Skeletal muscle cell (primary cell): Measurements from ENCODE around the gene PLXNA3.

Experiments used
- DNase-seq: peaks from one replicate; pipeline ENCODE4 v3.0.0-alpha.2; 2010; ENCODE audit warnings: low read depth
- H3K4me3 ChIP-seq: 2 replicates; pipeline ENCODE4 v1.5.1; 2011; ENCODE audit warnings: low read depth, mild to moderate bottlenecking, control low read depth, low read length, moderate library complexity

Gene PLXNA3

GRCh38 chrX:154452823-154453222, 5.3 kb upstream of the PLXNA3 start:
- DNase-seq: no peak
- no peak overlapping the region for H3K4me3 ChIP-seq

GRCh38 chrX:154457491-154458115, 478 bp upstream of the PLXNA3 start:
- DNase-seq: no peak
- peak overlapping the region; percentile 48 for H3K4me3 ChIP-seq

DNA sequence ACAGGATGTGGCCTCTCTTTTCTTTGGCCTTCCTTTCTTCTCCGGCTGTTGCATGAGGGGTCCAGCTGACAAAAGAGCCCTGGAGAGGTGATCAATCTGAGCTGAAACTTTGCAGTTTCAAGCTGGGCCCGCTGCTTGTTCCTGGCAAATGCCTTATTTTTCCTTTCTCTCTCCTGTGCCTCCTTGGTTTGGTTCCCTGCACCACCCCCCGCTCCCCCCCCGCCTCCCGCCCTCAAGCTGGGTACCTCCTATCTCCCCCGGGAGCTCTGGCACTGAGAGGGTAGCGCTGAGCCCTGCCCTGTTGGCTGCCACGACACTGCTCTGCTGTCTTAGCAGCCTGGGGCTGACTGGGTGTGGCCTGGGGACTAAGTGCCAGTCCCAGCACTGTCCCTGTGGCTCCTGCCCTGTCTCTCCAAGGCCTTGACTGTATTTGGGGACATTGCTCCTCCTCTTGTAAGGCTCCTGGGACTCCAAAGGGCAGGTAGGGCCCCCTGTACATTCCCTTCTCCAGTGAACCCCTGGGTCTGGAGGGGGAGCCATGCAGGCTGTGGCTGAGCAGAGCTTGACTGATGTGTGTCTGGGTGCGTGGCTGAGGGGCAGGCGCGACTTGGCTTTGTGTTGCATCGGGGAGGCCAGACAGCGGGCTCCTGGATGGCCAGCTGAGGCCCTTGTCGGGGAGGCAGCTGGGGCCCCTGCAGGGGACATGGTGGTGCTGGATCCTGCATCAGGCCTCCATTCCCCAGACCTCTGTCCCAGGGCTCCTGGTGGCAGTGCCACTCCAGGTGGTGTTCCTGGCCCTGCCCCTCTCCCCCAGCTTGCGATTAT, 1.1 kb downstream of the PLXNA3 start:
- no peak for DNase-seq
- peak overlapping the region; percentile 74 for H3K4me3 ChIP-seq

GRCh38 chrX:154459832-154460231, 1.8 kb downstream of the PLXNA3 start:
- H3K4me3 ChIP-seq: peak overlapping the region; percentile 74
- no peak for DNase-seq

GRCh38 chrX:154460326-154460725, 2.2 kb downstream of the PLXNA3 start:
- H3K4me3 ChIP-seq: peak overlapping the region; percentile 74
- DNase-seq: no peak

DNA sequence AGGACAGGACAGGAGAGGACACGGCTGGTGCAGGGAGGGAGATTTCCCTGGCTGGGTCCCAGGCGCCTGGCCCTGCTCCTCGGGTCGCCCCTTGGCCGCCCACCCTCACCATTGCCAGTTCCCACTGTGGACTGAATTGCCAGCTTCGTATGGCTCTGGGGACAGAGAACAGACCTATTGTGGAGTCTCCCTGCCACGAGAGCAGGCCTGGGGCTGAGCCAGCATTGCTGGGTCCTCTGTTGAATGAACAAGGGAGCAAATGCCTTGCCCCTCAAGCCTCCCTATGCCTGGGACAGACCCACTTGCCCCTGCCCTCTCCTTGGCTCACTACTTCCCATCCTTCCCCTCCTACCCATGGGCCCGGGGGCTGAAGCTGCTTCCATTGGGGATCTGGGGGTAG, 4.3 kb downstream of the PLXNA3 start:
- no peak for DNase-seq
- no peak overlapping the region for H3K4me3 ChIP-seq

DNA sequence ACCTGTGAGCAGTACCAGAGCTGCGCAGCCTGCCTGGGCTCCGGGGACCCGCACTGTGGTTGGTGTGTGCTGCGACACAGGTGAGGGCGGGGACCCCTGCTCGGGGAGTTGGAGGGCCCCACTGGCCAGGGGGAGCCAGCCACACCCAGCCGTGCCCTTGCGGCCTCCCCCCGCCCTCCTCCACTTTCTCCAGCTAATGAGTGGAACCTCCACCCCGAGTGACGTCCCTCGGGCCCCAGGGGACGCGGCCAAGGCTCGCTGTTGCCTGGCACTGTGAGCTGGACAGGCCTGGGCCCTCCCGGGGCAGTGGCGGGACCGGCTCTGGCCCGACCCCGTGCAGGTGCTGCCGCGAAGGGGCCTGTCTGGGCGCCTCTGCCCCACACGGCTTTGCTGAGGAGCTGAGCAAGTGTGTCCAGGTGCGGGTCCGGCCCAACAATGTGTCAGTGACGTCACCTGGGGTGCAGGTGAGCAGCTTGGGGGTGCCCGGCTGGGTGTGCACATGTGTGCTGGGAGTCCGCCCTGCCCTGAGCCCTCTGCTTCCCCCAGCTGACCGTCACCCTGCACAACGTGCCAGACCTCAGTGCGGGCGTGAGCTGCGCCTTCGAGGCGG, 5.6 kb downstream of the PLXNA3 start:
- no peak overlapping the region for H3K4me3 ChIP-seq
- DNase-seq: no peak

DNA sequence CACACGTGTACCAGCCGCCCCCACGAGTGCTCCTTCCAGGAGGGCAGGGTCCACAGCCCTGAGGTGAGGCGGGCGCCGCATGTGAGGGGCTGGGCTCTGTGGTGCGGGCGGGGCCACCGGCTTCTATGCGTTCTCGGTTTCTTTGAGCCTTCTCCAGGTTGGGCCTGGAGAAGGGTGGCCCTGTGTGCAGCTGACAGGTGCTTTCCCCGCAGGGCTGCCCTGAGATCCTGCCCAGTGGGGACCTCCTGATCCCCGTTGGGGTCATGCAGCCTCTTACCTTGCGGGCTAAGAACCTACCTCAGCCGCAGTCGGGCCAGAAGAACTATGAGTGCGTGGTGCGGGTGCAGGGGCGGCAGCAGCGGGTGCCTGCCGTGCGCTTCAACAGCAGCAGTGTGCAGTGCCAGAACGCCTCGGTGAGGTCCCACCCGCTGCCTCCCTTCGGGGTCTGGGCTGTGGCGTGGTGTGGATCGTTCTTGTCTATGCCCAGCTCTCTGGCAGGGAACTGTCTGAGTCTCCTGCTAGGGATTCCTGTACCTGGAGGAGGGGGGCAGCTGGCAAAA, 6.8 kb downstream of the PLXNA3 start:
- no peak overlapping the region for H3K4me3 ChIP-seq
- DNase-seq: no peak

GRCh38 chrX:154465601-154466000, 7.5 kb downstream of the PLXNA3 start:
- DNase-seq: no peak
- no peak overlapping the region for H3K4me3 ChIP-seq

DNA sequence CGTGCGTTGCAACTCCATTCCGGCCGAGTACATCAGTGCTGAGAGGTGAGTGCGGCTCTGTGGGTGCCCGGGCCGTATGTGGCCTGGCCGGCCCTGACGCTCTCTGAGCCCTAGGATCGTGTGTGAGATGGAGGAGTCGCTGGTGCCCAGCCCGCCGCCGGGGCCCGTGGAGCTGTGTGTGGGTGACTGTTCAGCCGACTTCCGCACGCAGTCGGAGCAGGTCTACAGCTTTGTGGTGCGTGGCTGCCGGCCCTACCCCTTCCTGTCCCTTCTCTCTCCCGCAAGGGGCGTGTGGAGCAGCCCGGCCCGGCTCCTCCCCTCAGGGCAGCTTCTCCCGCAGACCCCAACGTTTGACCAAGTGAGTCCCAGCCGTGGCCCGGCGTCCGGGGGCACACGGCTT, 8.0 kb downstream of the PLXNA3 start:
- DNase-seq: no peak
- no peak overlapping the region for H3K4me3 ChIP-seq

DNA sequence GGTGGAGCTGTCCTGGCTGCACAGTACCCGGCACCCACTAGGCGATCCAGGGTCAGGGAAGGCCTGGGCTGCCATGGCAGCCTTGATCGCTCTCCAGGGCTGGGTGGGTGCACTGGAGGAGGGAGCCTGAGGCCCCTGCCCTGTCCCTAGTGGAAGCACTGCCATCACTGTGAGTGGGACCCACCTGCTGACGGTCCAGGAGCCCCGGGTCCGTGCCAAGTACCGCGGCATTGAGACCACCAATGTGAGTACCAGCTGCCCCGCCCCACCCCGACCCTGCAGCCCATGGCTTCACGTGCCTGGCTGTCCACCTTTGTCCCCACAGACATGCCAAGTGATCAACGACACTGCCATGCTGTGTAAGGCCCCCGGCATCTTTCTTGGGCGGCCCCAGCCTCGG, 8.8 kb downstream of the PLXNA3 start:
- H3K4me3 ChIP-seq: no peak overlapping the region
- no peak for DNase-seq

- H3K4me3 ChIP-seq: no peak overlapping the region
- no peak for DNase-seq
Observed at GRCh38 chrX:154467556-154467955, 9.5 kb downstream of the PLXNA3 start.

- no peak for DNase-seq
- H3K4me3 ChIP-seq: no peak overlapping the region
Observed at GRCh38 chrX:154468217-154468616, 10.1 kb downstream of the PLXNA3 start.

GRCh38 chrX:154469114-154469513, 11.0 kb downstream of the PLXNA3 start:
- no peak overlapping the region for H3K4me3 ChIP-seq
- DNase-seq: no peak

GRCh38 chrX:154469880-154470279, 11.8 kb downstream of the PLXNA3 start:
- no peak for DNase-seq
- H3K4me3 ChIP-seq: no peak overlapping the region

- DNase-seq: no peak
- H3K4me3 ChIP-seq: no peak overlapping the region
Observed at GRCh38 chrX:154470434-154470833, 12.4 kb downstream of the PLXNA3 start.

- DNase-seq: no peak
- H3K4me3 ChIP-seq: no peak overlapping the region
Observed at GRCh38 chrX:154470914-154471568, 13.0 kb downstream of the PLXNA3 start.

DNA sequence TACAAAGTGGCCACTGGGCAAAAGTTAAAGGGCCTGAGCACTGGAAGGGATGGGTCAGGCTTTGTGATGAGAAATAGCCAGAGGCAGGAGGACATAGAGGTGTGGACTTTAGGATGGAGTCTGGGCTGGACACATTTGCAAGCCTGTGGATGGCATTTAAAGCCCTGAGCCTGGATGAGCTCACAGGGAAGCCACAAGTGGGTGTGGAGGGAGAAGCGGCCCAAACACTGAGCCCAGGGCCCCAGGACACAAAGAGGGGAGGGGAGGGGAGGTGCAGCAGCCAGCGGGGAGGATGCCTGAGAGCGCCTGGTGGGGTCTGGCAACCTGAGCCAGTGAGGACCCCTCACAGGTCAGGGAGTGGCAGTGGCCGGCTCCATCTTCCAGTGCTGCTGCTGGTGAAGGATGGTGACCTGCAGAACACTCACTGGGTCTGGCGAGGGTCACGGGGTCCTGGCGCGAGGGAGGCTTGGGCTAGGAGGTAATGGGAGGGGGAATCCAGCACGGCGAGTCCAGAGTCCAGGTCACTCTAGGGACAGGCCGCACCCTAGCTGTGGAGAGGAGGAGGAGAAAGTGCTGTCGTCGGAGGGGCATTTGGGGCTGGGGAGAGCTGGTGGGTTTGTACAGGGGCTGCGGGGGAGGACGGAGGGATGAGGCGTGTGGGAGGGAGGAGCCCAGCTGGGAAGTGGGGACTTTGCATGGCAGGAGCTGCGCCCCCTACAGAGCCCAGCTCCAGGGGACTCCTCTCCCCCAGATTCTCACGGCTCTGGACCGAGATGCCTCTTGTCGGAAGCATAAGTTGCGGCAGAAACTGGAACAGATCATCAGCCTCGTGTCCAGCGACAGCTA, 14.0 kb downstream of the PLXNA3 start:
- H3K4me3 ChIP-seq: no peak overlapping the region
- DNase-seq: no peak
